ENCODE results near the gene MATR3. TPM values are rescaled to one million over a fixed set of nuclear protein-coding genes. Genes with fewer than 3 reads are reported as not detected.
"Not testable (repeated sequence)": the region's sequence is repeated elsewhere in the genome, so short reads cannot be mapped to it uniquely, and the experiment has no call there.

The MATR3 gene
- total RNA-seq, 1 donor, result 274 TPM

GRCh38 chr5:139344177-139344576 is 50.6 kb downstream of the MATR3 start:
- DNase-seq (ENCODE audit: low read depth), result no peak
- peak overlapping the region; percentile 1 for H3K4me3 ChIP-seq (ENCODE audit: low read depth, low read length)
- no peak for TF ChIP-seq CTCF (IDR thresholded peaks at IDR 0.05; ENCODE audit: insufficient read depth, low read length)

- DNase-seq (ENCODE audit: low read depth); H3K4me3 ChIP-seq (ENCODE audit: low read depth, low read length): not testable (repeated sequence)
Observed at GRCh38 chr5:139345442-139345841, 51.9 kb downstream of the MATR3 start.

GRCh38 chr5:139347863-139348262 is 54.3 kb downstream of the MATR3 start:
- not testable (repeated sequence) for DNase-seq (ENCODE audit: low read depth); H3K4me3 ChIP-seq (ENCODE audit: low read depth, low read length)

GRCh38 chr5:139354186-139354585 is 60.6 kb downstream of the MATR3 start:
- DNase-seq (ENCODE audit: low read depth), result no peak
- no peak overlapping the region for H3K4me3 ChIP-seq (ENCODE audit: low read depth, low read length)
- TF ChIP-seq CTCF (IDR thresholded peaks at IDR 0.05; ENCODE audit: insufficient read depth, low read length), result no peak

- not testable (repeated sequence) for DNase-seq (ENCODE audit: low read depth); H3K4me3 ChIP-seq (ENCODE audit: low read depth, low read length)
Observed at GRCh38 chr5:139355900-139356299, 62.4 kb downstream of the MATR3 start.

GRCh38 chr5:139358064-139358463 is 64.5 kb downstream of the MATR3 start:
- H3K4me3 ChIP-seq (ENCODE audit: low read depth, low read length), result no peak overlapping the region
- no peak for TF ChIP-seq CTCF (IDR thresholded peaks at IDR 0.05; ENCODE audit: insufficient read depth, low read length)
- DNase-seq (ENCODE audit: low read depth), result no peak

- TF ChIP-seq CTCF (IDR thresholded peaks at IDR 0.05; ENCODE audit: insufficient read depth, low read length), result no peak
- H3K4me3 ChIP-seq (ENCODE audit: low read depth, low read length), result no peak overlapping the region
- DNase-seq (ENCODE audit: low read depth), result no peak
Observed at GRCh38 chr5:139360384-139360783, 66.8 kb downstream of the MATR3 start.

- TF ChIP-seq CTCF (IDR thresholded peaks at IDR 0.05; ENCODE audit: insufficient read depth, low read length), result no peak
- DNase-seq (ENCODE audit: low read depth), result no peak
- H3K4me3 ChIP-seq (ENCODE audit: low read depth, low read length), result no peak overlapping the region
Observed at GRCh38 chr5:139361835-139362429, 68.4 kb downstream of the MATR3 start.

All from fibroblast of the aortic adventitia (primary cell).